Lower lobe of right lung (tissue), 2 donors: ENCODE results near the gene LIX1L. TPM values are rescaled to one million over a fixed set of nuclear protein-coding genes. Genes with fewer than 3 reads are reported as not detected.

Experiments used
- ATAC-seq, 2 donors: fragments of 200-7000 bp; cut with Tn5 transposase; one replicate each; pipeline ENCODE4 v1.9.1; 2020 to 2022; ENCODE audit warnings: mild to moderate bottlenecking in 2 of 2, moderate library complexity in 2 of 2
- DNase-seq: peaks from one replicate; pipeline ENCODE4 v3.0.0-alpha.2; 2020
- H3K27ac ChIP-seq: fragments of 200-600 bp; one replicate; pipeline ENCODE4 v1.8.0; 2022
- H3K27me3 ChIP-seq: fragments of 200-600 bp; one replicate; pipeline ENCODE4 v1.8.0; 2022; ENCODE audit warnings: low read depth
- H3K36me3 ChIP-seq: fragments of 200-600 bp; one replicate; pipeline ENCODE4 v1.8.0; 2022; ENCODE audit warnings: mild to moderate bottlenecking
- H3K4me1 ChIP-seq: fragments of 200-600 bp; one replicate; pipeline ENCODE4 v1.8.0; 2022
- H3K4me3 ChIP-seq: fragments of 200-600 bp; one replicate; pipeline ENCODE4 v1.8.0; 2022; ENCODE audit warnings: mild to moderate bottlenecking
- H3K9me3 ChIP-seq: fragments of 200-600 bp; one replicate; pipeline ENCODE4 v1.8.0; 2022
- CTCF ChIP-seq: fragments of 200-600 bp; IDR thresholded peaks from one replicate; pipeline ENCODE4 v1.8.0; 2022; ENCODE audit warnings: antibody characterized with exemption, mild to moderate bottlenecking
- intact Hi-C: fragments of 100-400 bp; cut with DNase I; formaldehyde crosslinking; loops from one replicate; pipeline ENCODE4 v1.11.0; 2022
- total RNA-seq: library from RNA; stranded (reverse); fragmentation: NEBNext Ultra II Directional; extraction: Animal tissue kit (Norgen Biotek cat#: 25700); gene quantifications from one replicate; pipeline ENCODE4 v1.2.1, GENCODE V29; 2021
- donor health status: DM: no; HTN: yes; CAD: no; lungs with severe emphysema.

Gene LIX1L
- total RNA-seq, 1 donor from 2014 or later, result 30.9 TPM

- no peak for TF ChIP-seq CTCF
- Histone ChIP-seq H3K9me3 (no peaks in the 10 kb centered on the region), H3K36me3 (peaks cover 34% of the 10 kb centered on the region), H3K4me1 (peaks cover 41% of the 10 kb centered on the region), H3K27ac (peak within 1 kb of the TSS; percentile 96), H3K27me3 (no peaks in the 10 kb centered on the region), H3K4me3 (peak within 1 kb of the TSS; percentile 75)
- intact Hi-C loops, result no loop called here
- ATAC-seq (peak; percentile 94 to 96), DNase-seq (peak; percentile 100)
Observed at GRCh38 chr1:145996433-145997015, 38.7 kb upstream of the LIX1L start, which contains the start of gene TXNIP. Gene TXNIP (minus strand): TSS chr1:145996579. CDS start chr1:145996266, 313 bp downstream.

GRCh38 chr1:145995964-145996432 is 38.2 kb upstream of the LIX1L start:
- Histone ChIP-seq H3K27me3 (no peaks in the 10 kb centered on the region), H3K4me1 (peaks cover 43% of the 10 kb centered on the region), H3K27ac (peak overlapping the region; percentile 96), H3K4me3 (peak overlapping the region; percentile 75), H3K9me3 (no peaks in the 10 kb centered on the region), H3K36me3 (peaks cover 34% of the 10 kb centered on the region)
- intact Hi-C loops, result no loop called here
- ATAC-seq (peak in 1 of 2 donors; percentile 9), DNase-seq (no peak)
- TF ChIP-seq CTCF, result no peak

- TF ChIP-seq CTCF, result no peak
- ATAC-seq (no peak), DNase-seq (no peak)
- H3K9me3 ChIP-seq, result no peaks in the 10 kb centered on the region
- peak overlapping the region; percentile 75 for H3K4me3 ChIP-seq
- H3K27ac ChIP-seq, result peak overlapping the region; percentile 96
- peaks cover 34% of the 10 kb centered on the region for H3K36me3 ChIP-seq
- H3K27me3 ChIP-seq, result no peaks in the 10 kb centered on the region
- intact Hi-C loops, result no loop called here
- peaks cover 49% of the 10 kb centered on the region for H3K4me1 ChIP-seq
Observed at GRCh38 chr1:145995148-145995881, 37.5 kb upstream of the LIX1L start.

GRCh38 chr1:145994391-145995120 is 36.7 kb upstream of the LIX1L start:
- peaks cover 34% of the 10 kb centered on the region for H3K36me3 ChIP-seq
- DNase-seq (no peak), ATAC-seq (no peak)
- H3K27me3 ChIP-seq, result no peaks in the 10 kb centered on the region
- peaks cover 46% of the 10 kb centered on the region for H3K4me1 ChIP-seq
- H3K27ac ChIP-seq, result peak overlapping the region; percentile 96
- intact Hi-C loops, result no loop called here
- peak overlapping the region; percentile 75 for H3K4me3 ChIP-seq
- TF ChIP-seq CTCF, result no peak
- H3K9me3 ChIP-seq, result no peaks in the 10 kb centered on the region

- no peak for TF ChIP-seq CTCF
- ATAC-seq (no peak), DNase-seq (no peak)
- H3K27ac ChIP-seq, result peak overlapping the region; percentile 96
- H3K27me3 ChIP-seq, result no peaks in the 10 kb centered on the region
- peaks cover 44% of the 10 kb centered on the region for H3K4me1 ChIP-seq
- H3K4me3 ChIP-seq, result peak overlapping the region; percentile 75
- H3K9me3 ChIP-seq, result no peaks in the 10 kb centered on the region
- peaks cover 34% of the 10 kb centered on the region for H3K36me3 ChIP-seq
- intact Hi-C loops, result no loop called here
Observed at GRCh38 chr1:145993618-145994390, 36.0 kb upstream of the LIX1L start.
